ENCODE measurements around the gene VIT. TPM values are rescaled to one million over a fixed set of nuclear protein-coding genes. Genes with fewer than 3 reads are reported as not detected.
"Not testable (repeated sequence)": the region's sequence is repeated elsewhere in the genome, so short reads cannot be mapped to it uniquely, and the experiment has no call there.

VIT gene
- total RNA-seq, 4 donors from 2014 or later, result 17.0 to 32.3 (median 28.7) TPM

DNA sequence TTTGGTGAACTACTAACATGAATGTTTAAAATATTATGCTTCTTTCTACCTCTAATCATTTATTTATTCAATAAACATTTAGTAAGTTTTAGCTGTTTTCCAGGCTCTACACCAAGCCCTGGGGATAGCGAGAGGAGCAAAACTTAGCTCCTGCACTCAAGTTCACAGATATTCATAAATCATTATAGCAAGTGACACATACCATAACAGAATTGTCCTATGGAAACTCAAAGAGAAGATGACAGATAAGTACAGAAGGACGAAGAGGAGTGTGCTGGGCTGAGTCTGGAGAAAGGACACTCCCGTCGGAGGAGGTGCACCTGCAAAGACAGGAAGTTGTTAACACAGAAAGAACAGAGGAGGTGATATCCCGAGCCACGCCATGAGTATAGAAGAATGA, 13.9 kb upstream of the VIT start:
- WGBS, result 67% methylated on average over 6 of the region's 6 CpGs
- no peak for DNase-seq (ENCODE audit: extremely low spot score)
- H3K36me3 ChIP-seq, result no peaks in the 10 kb centered on the region
- H3K4me3 ChIP-seq, result no peak overlapping the region
- H3K27me3 ChIP-seq, result no peaks in the 10 kb centered on the region
- H3K4me1 ChIP-seq, result no peaks in the 10 kb centered on the region
- TF ChIP-seq POLR2AphosphoS5 (IDR thresholded peaks at IDR 0.05), result no peak
- TF ChIP-seq POLR2A (IDR thresholded peaks at IDR 0.05; ENCODE audit: low read depth), result no peak
- no peak for TF ChIP-seq EP300 (IDR thresholded peaks at IDR 0.05)
- TF ChIP-seq, protein P1, sequence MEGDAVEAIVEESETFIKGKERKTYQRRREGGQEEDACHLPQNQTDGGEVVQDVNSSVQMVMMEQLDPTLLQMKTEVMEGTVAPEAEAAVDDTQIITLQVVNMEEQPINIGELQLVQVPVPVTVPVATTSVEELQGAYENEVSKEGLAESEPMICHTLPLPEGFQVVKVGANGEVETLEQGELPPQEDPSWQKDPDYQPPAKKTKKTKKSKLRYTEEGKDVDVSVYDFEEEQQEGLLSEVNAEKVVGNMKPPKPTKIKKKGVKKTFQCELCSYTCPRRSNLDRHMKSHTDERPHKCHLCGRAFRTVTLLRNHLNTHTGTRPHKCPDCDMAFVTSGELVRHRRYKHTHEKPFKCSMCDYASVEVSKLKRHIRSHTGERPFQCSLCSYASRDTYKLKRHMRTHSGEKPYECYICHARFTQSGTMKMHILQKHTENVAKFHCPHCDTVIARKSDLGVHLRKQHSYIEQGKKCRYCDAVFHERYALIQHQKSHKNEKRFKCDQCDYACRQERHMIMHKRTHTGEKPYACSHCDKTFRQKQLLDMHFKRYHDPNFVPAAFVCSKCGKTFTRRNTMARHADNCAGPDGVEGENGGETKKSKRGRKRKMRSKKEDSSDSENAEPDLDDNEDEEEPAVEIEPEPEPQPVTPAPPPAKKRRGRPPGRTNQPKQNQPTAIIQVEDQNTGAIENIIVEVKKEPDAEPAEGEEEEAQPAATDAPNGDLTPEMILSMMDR (IDR thresholded peaks at IDR 0.05), result no peak
- intact Hi-C loops (cut with DNase I), result no loop called here
- peaks cover 0 to 6% (median 0%) of the 10 kb centered on the region in 4 donors for H3K9me3 ChIP-seq
- H3K27ac ChIP-seq (replicated peaks in 1 of 4), result no peak overlapping the region

DNA sequence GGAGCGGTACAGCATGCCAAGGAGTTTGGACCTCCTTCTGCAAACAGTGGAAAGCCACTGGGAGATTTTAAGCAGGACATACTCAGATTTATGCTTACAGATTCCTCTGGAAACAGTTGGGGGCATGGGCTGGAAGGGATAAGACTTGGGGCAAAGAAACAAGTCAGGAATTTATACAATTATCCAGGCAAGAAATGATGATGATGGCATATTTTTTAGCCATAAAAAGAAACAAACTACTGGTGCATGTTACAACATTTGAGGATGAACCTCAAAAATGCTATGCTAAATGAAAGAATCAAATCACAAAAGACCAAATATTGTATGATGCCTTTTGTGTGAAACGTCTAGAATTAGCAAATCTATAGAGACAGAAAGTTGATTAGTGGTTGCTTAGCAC, 13.5 kb upstream of the VIT start:
- TF ChIP-seq, protein P1 (IDR thresholded peaks at IDR 0.05), result no peak
- TF ChIP-seq EP300 (IDR thresholded peaks at IDR 0.05), result no peak
- TF ChIP-seq POLR2AphosphoS5 (IDR thresholded peaks at IDR 0.05), result no peak
- no peak for TF ChIP-seq POLR2A (IDR thresholded peaks at IDR 0.05; ENCODE audit: low read depth)
- Histone ChIP-seq H3K4me1 (no peaks in the 10 kb centered on the region), H3K27ac (replicated peaks in 1 of 4) (no peak overlapping the region), H3K27me3 (no peaks in the 10 kb centered on the region), H3K9me3 (peaks cover 0 to 6% (median 0%) of the 10 kb centered on the region in 4 donors), H3K36me3 (no peaks in the 10 kb centered on the region), H3K4me3 (no peak overlapping the region)
- WGBS, result 51% methylated on average over 2 of the region's 2 CpGs
- intact Hi-C loops (cut with DNase I), result no loop called here
- DNase-seq (ENCODE audit: extremely low spot score), result no peak

- H3K27me3 ChIP-seq; intact Hi-C loops (cut with DNase I); H3K4me1 ChIP-seq; H3K27ac ChIP-seq (replicated peaks in 1 of 4); H3K36me3 ChIP-seq; H3K9me3 ChIP-seq; H3K4me3 ChIP-seq: not testable (repeated sequence)
- WGBS, result 96% methylated on average over 26 of the region's 30 CpGs
- DNase-seq (ENCODE audit: extremely low spot score), result peak; percentile 17
Observed at GRCh38 chr2:36688291-36688690, 8.2 kb upstream of the VIT start.

GRCh38 chr2:36689013-36689412, 7.5 kb upstream of the VIT start:
- H3K4me3 ChIP-seq; H3K4me1 ChIP-seq; H3K36me3 ChIP-seq; H3K9me3 ChIP-seq; intact Hi-C loops (cut with DNase I); DNase-seq (ENCODE audit: extremely low spot score); H3K27me3 ChIP-seq; H3K27ac ChIP-seq (replicated peaks in 1 of 4): not testable (repeated sequence)
- 96% methylated on average over 15 of the region's 15 CpGs for WGBS

- H3K4me3 ChIP-seq, result no peak overlapping the region
- no peak overlapping the region for H3K27ac ChIP-seq (replicated peaks in 1 of 4)
- no peaks in the 10 kb centered on the region for H3K9me3 ChIP-seq
- no peaks in the 10 kb centered on the region for H3K36me3 ChIP-seq
- 40% methylated on average over 2 of the region's 2 CpGs for WGBS
- no peak for DNase-seq (ENCODE audit: extremely low spot score)
- H3K27me3 ChIP-seq, result no peaks in the 10 kb centered on the region
- TF ChIP-seq EP300 (IDR thresholded peaks at IDR 0.05) (no peak), POLR2A (IDR thresholded peaks at IDR 0.05; ENCODE audit: low read depth) (no peak), POLR2AphosphoS5 (IDR thresholded peaks at IDR 0.05) (no peak)
- TF ChIP-seq, protein P1 (IDR thresholded peaks at IDR 0.05), result no peak
- intact Hi-C loops (cut with DNase I), result no loop called here
- H3K4me1 ChIP-seq, result no peaks in the 10 kb centered on the region
Observed at GRCh38 chr2:36692121-36692520, 4.4 kb upstream of the VIT start.

DNA sequence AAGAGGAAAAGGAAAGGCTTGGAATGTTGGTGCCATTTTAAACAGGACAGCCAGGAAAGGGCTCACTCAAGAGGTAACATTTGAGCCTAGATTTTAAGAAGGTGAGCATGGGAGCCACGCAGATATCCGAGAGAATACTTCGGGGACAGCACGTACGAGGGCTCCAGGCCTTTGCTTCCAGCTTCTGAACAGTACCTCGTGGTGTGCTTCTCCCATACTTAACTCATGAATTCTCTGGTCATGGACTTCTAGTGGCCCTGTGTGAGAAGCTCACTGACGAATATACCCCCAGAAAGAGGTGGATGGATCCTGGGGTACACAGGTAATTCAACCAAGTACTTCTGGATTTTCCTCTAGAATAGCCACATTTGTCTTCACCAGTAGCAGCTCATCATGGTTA, 2.7 kb upstream of the VIT start:
- H3K36me3 ChIP-seq, result no peaks in the 10 kb centered on the region
- peak; percentile 83 for DNase-seq (ENCODE audit: extremely low spot score)
- intact Hi-C loops (cut with DNase I), result no loop called here
- no peak for TF ChIP-seq EP300 (IDR thresholded peaks at IDR 0.05)
- TF ChIP-seq, protein P1 (IDR thresholded peaks at IDR 0.05), result no peak
- no peak for TF ChIP-seq POLR2AphosphoS5 (IDR thresholded peaks at IDR 0.05)
- TF ChIP-seq POLR2A (IDR thresholded peaks at IDR 0.05; ENCODE audit: low read depth), result no peak
- no peak overlapping the region for H3K27ac ChIP-seq (replicated peaks in 1 of 4)
- no peak overlapping the region for H3K4me3 ChIP-seq
- no peaks in the 10 kb centered on the region for H3K9me3 ChIP-seq
- no peaks in the 10 kb centered on the region for H3K4me1 ChIP-seq
- 98% methylated on average over 7 of the region's 7 CpGs for WGBS
- no peaks in the 10 kb centered on the region for H3K27me3 ChIP-seq

Measured in esophagus muscularis mucosa (tissue), 4 donors.